ENCODE data around the gene SP8.

GRCh38 chr7:20828947-20829346 lies 42.3 kb upstream of the SP8 start:
- no peak for TF ChIP-seq ARNTL (CRISPR knock-in tag; IDR thresholded peaks at IDR 0.05; ENCODE audit: borderline replicate concordance, low read depth)
- no peak for TF ChIP-seq PATZ1 (CRISPR knock-in tag; IDR thresholded peaks at IDR 0.05; ENCODE audit: borderline replicate concordance)
- TF ChIP-seq OSR1 (CRISPR knock-in tag; IDR thresholded peaks at IDR 0.05): no peak
